ENCODE data around the gene CHPT1.

GRCh38 chr12:101655393-101655792 lies 42.0 kb upstream of the CHPT1 start:
- TF ChIP-seq POLR2A (IDR thresholded peaks at IDR 0.05) (no peak), CTCF (IDR thresholded peaks at IDR 0.05) (no peak)
